Skin of body (tissue), 2 donors: ENCODE results near the gene DESI1. TPM values are rescaled to one million over a fixed set of nuclear protein-coding genes. Genes with fewer than 3 reads are reported as not detected.
A peak's percentile ranks its signal among the peaks of the same experiment; 100 is the strongest.
"Not testable (repeated sequence)": the region's sequence is repeated elsewhere in the genome, so short reads cannot be mapped to it uniquely, and the experiment has no call there.

Source experiments
- DNase-seq: peaks from one replicate; lab custom pipeline; 2025; lab: John Stamatoyannopoulos, UW
- total RNA-seq: library from RNA; depleted of rRNA; stranded (reverse); fragments of >200 nt; gene quantifications from one replicate; pipeline ENCODE4 v1.2.3, GENCODE V29; 2014

The DESI1 gene
- total RNA-seq, 1 donor from 2014 or later, result 10.2 TPM

DNA sequence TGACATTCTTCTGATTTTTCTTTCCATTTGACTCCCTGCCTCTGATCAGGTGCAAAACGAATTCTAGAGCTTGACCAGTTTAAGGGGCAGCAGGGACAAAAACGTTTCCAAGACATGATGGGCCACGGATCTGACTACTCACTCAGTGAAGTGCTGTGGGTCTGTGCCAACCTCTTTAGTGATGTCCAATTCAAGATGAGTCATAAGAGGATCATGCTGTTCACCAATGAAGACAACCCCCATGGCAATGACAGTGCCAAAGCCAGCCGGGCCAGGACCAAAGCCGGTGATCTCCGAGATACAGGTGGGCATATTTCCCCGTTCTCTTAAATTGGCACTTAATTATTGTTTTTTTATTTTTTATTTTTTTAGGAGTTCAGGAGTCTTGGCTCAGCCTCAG is 15.6 kb upstream of the DESI1 start:
- DNase-seq, result no peak

- DNase-seq, result not testable (repeated sequence)
These were observed 13.8 kb upstream of the DESI1 start for GRCh38 chr22:41634610-41635009.

DNA sequence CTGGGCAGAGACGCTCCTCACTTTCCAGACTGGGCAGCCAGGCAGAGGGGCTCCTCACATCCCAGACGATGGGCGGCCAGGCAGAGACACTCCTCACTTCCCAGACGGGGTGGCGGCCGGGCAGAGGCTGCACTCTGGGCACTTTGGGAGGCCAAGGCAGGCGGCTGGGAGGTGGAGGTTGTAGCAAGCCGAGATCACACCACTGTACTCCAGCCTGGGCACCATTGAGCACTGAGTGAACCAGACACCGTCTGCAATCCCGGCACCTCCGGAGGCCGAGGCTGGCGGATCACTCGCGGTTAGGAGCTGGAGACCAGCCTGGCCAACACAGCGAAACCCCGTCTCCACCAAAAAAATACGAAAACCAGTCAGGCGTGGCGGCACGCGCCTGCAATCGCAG is 10.8 kb upstream of the DESI1 start:
- not testable (repeated sequence) for DNase-seq

DNA sequence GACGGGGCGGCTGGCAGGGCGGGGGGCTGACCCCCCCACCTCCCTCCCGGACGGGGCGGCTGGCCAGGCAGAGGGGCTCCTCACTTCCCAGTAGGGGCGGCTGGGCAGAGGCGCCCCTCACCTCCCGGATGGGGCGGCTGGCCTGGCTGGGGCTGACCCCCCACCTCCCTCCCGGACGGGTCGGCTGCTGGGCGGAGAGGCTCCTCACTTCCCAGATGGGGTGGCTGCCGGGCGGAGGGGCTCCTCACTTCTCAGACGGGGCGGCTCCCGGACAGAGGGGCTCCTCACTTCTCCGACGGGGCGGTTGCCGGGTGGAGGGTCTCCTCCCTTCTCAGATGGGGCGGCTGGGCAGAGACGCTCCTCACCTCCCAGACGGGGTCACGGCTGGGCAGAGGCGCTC is 10.3 kb upstream of the DESI1 start:
- not testable (repeated sequence) for DNase-seq

DNA sequence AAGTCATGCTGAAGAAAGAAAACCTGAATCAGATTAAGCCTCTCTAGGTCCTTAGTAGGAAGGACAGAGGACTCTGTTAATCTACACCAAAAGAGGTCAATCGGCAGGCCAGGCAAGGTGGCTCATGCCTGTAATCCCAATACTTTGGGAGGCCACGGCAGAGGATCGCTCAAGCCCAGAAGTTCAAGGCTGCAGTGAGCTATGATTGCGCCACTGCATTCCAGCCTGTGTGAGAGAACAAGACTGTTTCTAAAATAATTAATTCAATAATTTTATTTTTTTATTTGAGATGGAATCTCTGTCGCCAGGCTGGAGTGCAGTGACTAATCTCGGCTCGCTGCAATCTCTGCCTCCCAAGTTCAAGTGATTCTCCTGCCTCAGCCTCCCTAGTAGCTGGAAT is 4.7 kb upstream of the DESI1 start:
- DNase-seq, result no peak

GRCh38 chr22:41621911-41622179 is 1.0 kb upstream of the DESI1 start:
- DNase-seq, result no peak

GRCh38 chr22:41621099-41621910 is 462 bp upstream of the DESI1 start, which contains the start of gene XRCC6:
Gene XRCC6 (plus strand): TSS chr22:41621295. CDS start chr22:41622005, 710 bp downstream.
- peak; percentile 100 for DNase-seq

DNA sequence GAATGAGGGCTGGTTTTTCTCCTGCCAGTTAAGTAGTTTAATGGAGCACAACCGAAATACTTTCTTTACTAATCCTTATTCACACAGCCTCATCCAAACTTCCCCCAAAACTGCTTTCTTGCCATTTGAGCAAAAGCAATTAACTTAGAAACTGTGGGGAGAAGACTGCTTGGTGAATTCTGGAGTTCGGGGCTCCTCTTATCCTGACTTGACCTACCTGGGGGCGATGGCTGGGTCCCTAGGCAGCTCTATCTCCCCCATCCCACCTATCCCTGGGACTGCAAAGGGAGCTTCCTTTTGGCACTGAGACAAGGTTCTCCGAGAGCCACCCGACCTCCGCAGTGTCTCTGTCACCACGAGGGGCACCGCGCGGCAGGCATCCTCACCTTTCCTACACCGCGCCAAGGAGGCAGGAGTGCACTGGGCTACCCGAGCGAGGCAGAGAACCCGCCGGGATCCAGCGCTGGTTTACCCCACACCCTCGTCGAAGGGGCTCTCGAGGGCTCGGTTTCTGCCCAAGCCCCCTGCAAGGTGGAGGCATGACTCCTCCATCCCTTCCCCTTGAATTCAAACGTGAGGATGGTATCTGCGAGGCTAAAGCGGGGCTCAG is 759 bp downstream of the DESI1 start:
- no peak for DNase-seq

DNA sequence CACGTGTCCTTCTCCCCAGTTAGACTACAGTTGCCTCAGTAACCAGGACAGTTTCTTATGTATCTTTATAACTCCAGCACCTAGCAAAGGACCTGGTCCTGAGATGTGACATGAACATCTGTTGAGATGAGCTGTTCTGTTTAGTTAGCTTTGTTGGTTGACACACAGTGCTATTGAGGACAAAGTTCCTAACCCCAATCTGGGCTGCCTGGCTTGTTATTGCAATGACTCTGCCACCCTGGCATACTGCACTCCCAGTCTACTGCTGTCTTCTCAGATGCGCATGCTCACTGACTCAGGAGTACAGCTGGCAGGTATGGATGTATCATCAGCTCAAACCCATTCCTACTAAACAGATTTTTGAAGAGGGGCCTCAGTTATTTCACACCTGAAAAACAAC is 7.4 kb downstream of the DESI1 start:
- DNase-seq, result no peak

DNA sequence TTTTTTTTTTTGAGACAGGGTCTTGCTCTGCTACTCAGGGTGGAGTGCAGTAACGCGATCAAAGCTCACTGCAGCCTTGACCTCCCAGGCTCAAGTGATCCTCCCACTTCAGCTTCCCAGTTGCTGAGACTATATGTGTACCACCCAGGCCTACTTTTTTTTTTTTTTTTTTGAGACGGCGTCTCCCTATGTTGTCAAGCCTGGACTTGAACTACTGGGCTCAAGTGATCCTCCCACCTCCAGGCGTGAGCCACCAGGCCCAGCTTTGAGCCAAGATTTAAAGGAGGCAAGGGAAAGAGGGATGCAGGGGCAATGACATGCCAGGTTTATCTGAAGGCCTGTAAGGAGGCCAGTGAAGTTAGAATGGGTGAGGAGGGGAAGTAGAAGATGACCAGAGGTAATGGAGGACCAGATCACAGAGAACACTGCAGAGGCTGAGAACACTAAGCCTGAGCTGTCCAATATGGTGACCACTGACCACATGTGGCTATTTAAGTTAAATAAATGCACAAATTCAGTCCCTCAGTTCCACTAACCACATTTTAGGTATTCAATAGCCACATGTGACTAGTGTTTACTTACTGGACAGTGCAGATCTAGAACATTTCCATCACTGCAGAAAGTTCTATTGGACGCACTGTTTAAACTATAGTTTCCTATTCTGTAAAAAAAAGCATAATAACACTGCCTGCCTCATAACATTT is 8.1 kb downstream of the DESI1 start:
- no peak for DNase-seq

GRCh38 chr22:41608386-41608785 is 12.5 kb downstream of the DESI1 start:
- DNase-seq, result no peak

DNA sequence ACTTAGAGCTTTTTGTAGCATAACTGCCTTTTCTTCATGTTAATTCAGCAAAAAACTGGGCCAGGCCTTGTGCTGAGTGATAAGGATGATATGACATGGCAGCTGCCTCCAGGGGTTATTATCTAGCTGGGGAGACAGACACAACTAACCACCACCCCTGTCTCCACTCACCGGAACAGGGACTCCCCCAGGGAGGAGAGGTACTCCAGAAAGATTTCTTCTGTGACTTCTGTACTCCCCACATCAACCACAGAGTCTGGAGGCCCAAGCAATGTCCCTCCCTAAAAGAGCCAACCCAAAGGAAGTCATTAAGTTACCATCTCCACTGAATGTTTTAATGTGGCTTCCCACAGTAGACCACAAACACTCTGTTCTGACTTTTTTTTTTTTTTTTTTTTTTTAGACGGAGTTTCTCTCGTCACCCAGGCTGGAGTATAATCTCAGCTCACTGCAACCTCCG is 16.9 kb downstream of the DESI1 start:
- no peak for DNase-seq

- DNase-seq, result no peak
These were observed 19.9 kb downstream of the DESI1 start for GRCh38 chr22:41600976-41601375.

GRCh38 chr22:41598891-41599635 is 21.8 kb downstream of the DESI1 start:
- DNase-seq, result no peak

- DNase-seq, result no peak
These were observed 22.8 kb downstream of the DESI1 start for GRCh38 chr22:41598081-41598480.

DNA sequence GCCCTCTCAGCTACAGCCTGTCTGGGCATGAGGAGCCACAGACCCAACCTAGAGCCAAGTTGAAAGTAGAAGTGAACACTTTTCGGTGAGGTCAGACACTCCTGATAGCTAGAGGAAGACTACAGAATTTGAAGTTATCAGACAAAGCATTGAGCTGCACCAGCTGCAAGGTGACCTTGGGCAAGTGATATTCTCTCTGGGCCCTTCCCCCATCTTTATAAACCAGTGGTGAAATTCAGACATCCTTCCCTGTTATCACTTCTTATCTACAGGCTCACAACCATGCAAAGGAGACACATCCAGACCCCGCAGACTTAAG is 23.2 kb downstream of the DESI1 start:
- no peak for DNase-seq

DNA sequence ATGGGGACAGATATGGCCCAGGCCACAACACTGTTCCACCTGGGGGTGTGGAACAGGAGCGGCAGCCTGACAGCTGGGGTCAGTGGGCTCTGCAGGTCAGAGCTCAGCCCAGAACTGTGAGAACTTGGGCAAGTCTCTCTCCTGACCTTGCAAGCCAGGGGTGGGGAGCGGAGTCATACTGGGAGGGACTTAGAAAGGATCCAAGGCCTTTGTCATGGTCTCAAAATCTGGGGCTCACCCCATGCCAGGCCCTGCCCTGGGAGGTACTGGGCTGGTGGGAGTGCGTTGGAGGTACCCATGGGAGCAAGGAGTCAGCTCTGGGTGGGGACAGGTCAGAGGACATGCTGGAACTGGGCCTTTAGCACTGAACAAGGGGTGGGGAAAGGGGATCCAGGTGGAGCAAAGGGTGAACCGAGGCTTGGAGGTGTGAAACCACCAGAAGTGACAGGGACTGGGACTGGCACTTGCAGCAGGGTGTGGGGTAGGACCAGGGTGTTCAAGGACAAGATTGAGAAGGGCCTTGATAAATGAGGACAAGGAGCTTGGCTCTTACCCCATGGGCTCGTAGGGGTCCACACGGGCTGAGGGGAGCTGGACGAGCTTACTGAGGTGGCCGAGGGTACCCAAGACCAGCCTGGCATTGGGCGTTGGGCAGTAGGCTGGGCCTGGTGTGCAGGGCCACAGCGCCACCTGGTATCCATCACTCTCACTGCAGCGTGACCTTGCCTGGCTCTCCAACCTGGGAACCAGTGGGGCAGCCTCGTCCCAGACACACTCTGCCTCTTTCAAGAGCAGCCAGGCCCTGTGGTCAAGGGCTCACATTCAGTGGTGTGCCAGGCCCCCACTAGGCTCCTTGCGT is 23.8 kb downstream of the DESI1 start:
- no peak for DNase-seq

- DNase-seq, result no peak
These were observed 25.1 kb downstream of the DESI1 start for GRCh38 chr22:41595703-41596102.

- DNase-seq, result not testable (repeated sequence)
These were observed 27.4 kb downstream of the DESI1 start for GRCh38 chr22:41593336-41593960.
